Esophagus muscularis mucosa (tissue), 4 donors: ENCODE results near the gene TTYH3. TPM values are rescaled to one million over a fixed set of nuclear protein-coding genes. Genes with fewer than 3 reads are reported as not detected.

ENCODE experiments used
- DNase-seq: peaks from one replicate; pipeline ENCODE4 v3.0.0-alpha.2; 2017; ENCODE audit errors: extremely low spot score
- H3K27ac ChIP-seq, 4 donors: fragments of 200-600 bp; sonication (generic); replicated peaks in 1 of 4; 1 replicate in 3 of 4; 2 replicates in 1 of 4; pipeline ENCODE4 v1.5.1; 2016 to 2019; ENCODE audit warnings: mild to moderate bottlenecking in 1 of 4
- H3K27me3 ChIP-seq, 4 donors: fragments of 200-600 bp; sonication (generic); one replicate each; pipeline versions ENCODE4 v1.5.1 to v1.6.0; 2016 to 2019
- H3K36me3 ChIP-seq, 4 donors: fragments of 200-600 bp; sonication (generic); one replicate each; pipeline ENCODE4 v1.5.1; 2016 to 2019
- H3K4me1 ChIP-seq, 4 donors: fragments of 200-600 bp; sonication (generic); one replicate each; pipeline ENCODE4 v1.5.1; 2016 to 2019
- H3K4me3 ChIP-seq, 4 donors: fragments of 200-600 bp; sonication (generic); 1 replicate in 2 of 4; 2 replicates in 2 of 4; pipeline ENCODE4 v1.5.1; 2016 to 2019; ENCODE audit warnings: mild to moderate bottlenecking in 4 of 4, moderate library complexity in 1 of 4
- H3K9me3 ChIP-seq, 4 donors: fragments of 200-600 bp; sonication (generic); 1 replicate in 3 of 4; 2 replicates in 1 of 4; pipeline ENCODE4 v1.5.1; 2016 to 2019
- EP300 ChIP-seq: sonication (generic); formaldehyde crosslinking; IDR thresholded peaks from one replicate; pipeline ENCODE4 v1.6.1; 2017; ENCODE audit warnings: antibody characterized with exemption
- POLR2A ChIP-seq: fragments of 450-650 bp; IDR thresholded peaks from one replicate; pipeline ENCODE4 v1.6.1; 2017; ENCODE audit warnings: antibody characterized with exemption, moderate library complexity, mild to moderate bottlenecking, low read depth
- POLR2AphosphoS5 ChIP-seq, 2 donors: sonication (generic); formaldehyde crosslinking; IDR thresholded peaks; one replicate each; pipeline ENCODE4 v1.6.1; 2017; ENCODE audit warnings: antibody characterized with exemption in 2 of 2
- WGBS: methylation state at CpG from one replicate; pipeline ENCODE4 v1.1.5; 2018; 5-methylcytosine and 5-hydroxymethylcytosine counted together
- intact Hi-C: fragments of 100-400 bp; cut with DNase I; formaldehyde crosslinking; loops from one replicate; pipeline ENCODE4 v1.15.1; 2023
- total RNA-seq, 4 donors: library from RNA; depleted of rRNA; stranded (reverse); fragments of >200 nt; gene quantifications; one replicate each; pipeline versions ENCODE4 v1.1.0 to v1.2.1, GENCODE V29; 2016
- TF ChIP-seq, protein P1 (sequence below), 3 experiments: fragments of 200-600 bp in 2 of 3; fragments of 450-650 bp in 1 of 3; sonication (generic) in 2 of 3; IDR thresholded peaks; one replicate each; pipeline ENCODE4 v1.5.1; 2017 to 2019; ENCODE audit warnings: antibody characterized with exemption in 3 of 3, mild to moderate bottlenecking in 2 of 3, moderate library complexity in 1 of 3

TTYH3 gene
- total RNA-seq, 4 donors from 2014 or later = 17.4 to 25.7 (median 20.2) TPM

- Histone ChIP-seq H3K4me1 (peaks cover 9 to 26% (median 13%) of the 10 kb centered on the region in 4 donors), H3K27ac (no peak overlapping the region), H3K9me3 (no peaks in the 10 kb centered on the region), H3K4me3 (no peak overlapping the region), H3K27me3 (no peaks in the 10 kb centered on the region), H3K36me3 (peaks cover 32 to 87% (median 54%) of the 10 kb centered on the region in 4 donors)
- TF ChIP-seq EP300 = no peak
- no peak for TF ChIP-seq POLR2AphosphoS5 (IDR thresholded peaks at IDR 0.05)
- TF ChIP-seq POLR2A = no peak
- TF ChIP-seq, protein P1, sequence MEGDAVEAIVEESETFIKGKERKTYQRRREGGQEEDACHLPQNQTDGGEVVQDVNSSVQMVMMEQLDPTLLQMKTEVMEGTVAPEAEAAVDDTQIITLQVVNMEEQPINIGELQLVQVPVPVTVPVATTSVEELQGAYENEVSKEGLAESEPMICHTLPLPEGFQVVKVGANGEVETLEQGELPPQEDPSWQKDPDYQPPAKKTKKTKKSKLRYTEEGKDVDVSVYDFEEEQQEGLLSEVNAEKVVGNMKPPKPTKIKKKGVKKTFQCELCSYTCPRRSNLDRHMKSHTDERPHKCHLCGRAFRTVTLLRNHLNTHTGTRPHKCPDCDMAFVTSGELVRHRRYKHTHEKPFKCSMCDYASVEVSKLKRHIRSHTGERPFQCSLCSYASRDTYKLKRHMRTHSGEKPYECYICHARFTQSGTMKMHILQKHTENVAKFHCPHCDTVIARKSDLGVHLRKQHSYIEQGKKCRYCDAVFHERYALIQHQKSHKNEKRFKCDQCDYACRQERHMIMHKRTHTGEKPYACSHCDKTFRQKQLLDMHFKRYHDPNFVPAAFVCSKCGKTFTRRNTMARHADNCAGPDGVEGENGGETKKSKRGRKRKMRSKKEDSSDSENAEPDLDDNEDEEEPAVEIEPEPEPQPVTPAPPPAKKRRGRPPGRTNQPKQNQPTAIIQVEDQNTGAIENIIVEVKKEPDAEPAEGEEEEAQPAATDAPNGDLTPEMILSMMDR (IDR thresholded peaks at IDR 0.05) = no peak
- intact Hi-C loops = no loop called here
- 78% methylated on average over 15 of the region's 19 CpGs for WGBS
- no peak for DNase-seq
Measured at GRCh38 chr7:2602406-2603043, 29.3 kb upstream of the TTYH3 start.

DNA sequence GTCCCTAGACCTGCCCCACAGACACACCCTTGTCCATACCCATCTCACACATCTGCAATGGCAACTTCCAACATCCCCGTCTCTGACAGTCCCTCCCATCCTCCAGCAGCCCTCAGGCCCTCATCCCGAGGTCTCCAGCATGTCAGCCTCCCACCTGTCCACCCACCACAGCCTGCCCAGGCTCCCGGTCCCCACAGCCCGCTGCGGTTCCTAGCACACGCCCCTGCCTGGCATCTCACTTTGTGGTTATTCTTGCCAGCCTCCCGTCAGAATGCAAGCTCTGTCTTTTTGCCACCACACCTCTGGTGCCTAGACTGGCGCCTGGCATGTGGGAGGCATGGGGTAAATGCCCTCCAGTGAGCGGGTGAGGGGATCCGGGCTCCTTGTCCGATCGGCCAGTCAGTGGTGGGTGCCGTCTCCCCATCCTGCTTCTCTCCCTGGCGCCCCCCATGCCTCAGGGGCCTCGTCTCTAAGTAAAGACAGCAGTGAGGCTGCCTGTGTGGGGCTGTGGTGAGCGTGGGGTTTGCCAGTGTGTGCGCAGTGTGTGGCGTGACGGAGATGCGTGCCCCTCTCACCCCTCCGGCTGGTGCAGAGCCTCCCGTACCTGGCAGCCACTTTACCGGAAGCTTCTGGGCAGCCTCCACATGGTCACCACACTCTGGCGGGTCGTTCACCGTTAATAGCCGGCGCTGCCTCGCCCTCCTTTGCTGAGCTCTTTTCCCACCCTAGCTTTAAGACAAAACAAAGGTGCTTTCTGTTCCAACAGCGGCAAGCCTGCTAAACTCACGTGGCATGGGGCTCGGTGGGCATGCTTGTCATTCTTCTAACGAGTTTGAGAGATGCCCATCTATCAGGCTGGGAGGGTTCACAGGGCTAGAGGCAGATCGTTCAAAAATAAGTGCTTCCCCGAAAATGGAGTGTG is 28.5 kb upstream of the TTYH3 start:
- 89% methylated on average over 30 of the region's 35 CpGs for WGBS
- Histone ChIP-seq H3K27ac (no peak overlapping the region), H3K4me1 (peaks cover 9 to 33% (median 19%) of the 10 kb centered on the region in 4 donors), H3K27me3 (no peaks in the 10 kb centered on the region), H3K9me3 (no peaks in the 10 kb centered on the region), H3K36me3 (peaks cover 28 to 79% (median 47%) of the 10 kb centered on the region in 4 donors), H3K4me3 (no peak overlapping the region)
- intact Hi-C loops = no loop called here
- TF ChIP-seq, protein P1 (IDR thresholded peaks at IDR 0.05) = no peak
- TF ChIP-seq EP300 (no peak), POLR2A (no peak), POLR2AphosphoS5 (IDR thresholded peaks at IDR 0.05) (no peak)
- no peak for DNase-seq

DNA sequence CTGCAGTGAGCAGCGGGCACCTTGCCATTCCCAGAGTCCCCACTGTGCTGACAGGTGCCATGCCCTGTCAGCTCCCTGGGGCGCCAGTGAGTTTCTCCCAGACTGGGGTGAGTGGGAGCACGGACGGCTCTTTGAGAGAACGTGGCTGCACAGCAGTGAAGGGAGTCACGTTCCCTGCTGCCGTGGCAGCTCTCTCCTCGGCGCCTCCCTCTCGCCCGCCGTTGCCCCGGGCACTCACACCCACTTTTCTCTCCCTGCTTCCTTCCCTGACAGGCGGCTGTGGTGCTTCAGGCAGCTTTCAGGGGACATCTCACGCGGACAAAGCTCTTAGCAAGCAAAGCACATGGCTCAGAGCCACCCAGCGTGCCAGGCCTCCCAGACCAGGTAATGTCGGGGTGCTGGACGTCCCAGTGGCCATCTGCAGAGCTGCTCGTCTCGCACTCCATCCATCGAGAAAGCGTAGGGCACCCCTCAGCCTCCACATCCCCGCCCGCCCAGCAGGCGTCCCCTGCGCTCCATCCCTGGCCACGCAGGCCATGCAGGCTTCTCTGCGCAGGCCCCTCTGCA is 27.1 kb upstream of the TTYH3 start:
- Histone ChIP-seq H3K27me3 (no peaks in the 10 kb centered on the region), H3K4me1 (peaks cover 9 to 33% (median 20%) of the 10 kb centered on the region in 4 donors), H3K36me3 (peaks cover 20 to 65% (median 34%) of the 10 kb centered on the region in 4 donors), H3K27ac (no peak overlapping the region), H3K9me3 (no peaks in the 10 kb centered on the region), H3K4me3 (no peak overlapping the region)
- 94% methylated on average over 16 of the region's 29 CpGs for WGBS
- intact Hi-C loops = no loop called here
- TF ChIP-seq EP300 (no peak), POLR2AphosphoS5 (IDR thresholded peaks at IDR 0.05) (no peak), POLR2A (no peak)
- TF ChIP-seq, protein P1 (IDR thresholded peaks at IDR 0.05) = no peak
- DNase-seq = no peak

DNA sequence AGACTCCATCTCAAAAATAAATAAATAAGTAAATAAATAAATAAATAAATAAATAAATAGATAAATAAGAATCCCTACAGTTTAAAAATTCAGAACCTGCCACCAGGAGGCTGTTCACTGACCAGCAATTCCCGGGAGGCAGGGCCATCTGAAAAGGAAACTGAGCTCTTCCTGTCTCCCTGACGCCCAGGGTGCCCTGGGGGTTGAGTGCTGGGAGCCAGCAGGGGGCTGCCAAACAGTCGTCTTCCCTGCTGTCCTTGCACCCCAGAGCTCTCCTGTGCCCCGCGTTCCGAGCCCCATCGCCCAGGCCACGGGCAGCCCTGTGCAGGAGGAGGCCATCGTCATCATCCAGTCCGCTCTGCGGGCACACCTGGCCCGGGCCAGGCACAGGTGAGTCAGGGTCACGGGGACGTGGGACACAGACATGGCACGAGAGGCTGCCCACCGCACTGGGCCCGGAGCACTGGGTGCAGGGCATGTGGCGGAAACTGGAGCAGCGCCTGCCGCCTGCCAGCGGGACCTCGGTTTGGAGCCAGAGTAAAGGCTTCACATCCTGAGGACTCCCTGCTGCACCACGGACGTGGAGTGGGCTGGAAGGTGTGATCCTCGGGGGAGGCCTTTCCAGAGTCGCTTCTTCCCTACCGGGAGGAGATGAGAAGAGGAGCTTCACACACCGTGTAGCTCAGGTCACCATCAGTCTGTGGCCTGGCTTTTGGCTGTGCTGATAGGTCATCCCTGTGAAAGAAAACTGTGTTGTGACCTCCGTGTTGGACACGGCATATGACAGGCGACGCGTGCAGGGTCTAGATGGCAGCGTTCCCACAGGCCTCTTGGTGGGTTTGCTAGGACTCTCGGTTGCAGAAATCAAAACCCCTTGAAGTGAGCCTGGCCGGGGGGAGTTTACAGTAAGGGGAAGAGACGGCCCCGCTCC is 25.9 kb upstream of the TTYH3 start:
- intact Hi-C loops = no loop called here
- WGBS = 85% methylated on average over 18 of the region's 38 CpGs
- TF ChIP-seq, protein P1 (IDR thresholded peaks at IDR 0.05) = no peak
- TF ChIP-seq POLR2A (no peak), EP300 (no peak), POLR2AphosphoS5 (IDR thresholded peaks at IDR 0.05) (no peak)

More for the DNA sequence above, 25.9 kb upstream of the TTYH3 start:
- H3K4me3 ChIP-seq = no peak overlapping the region
- no peak for DNase-seq
- no peaks in the 10 kb centered on the region for H3K9me3 ChIP-seq
- H3K4me1 ChIP-seq = peaks cover 9 to 33% (median 20%) of the 10 kb centered on the region in 4 donors
- H3K27me3 ChIP-seq = no peaks in the 10 kb centered on the region
- peaks cover 14 to 65% (median 27%) of the 10 kb centered on the region in 4 donors for H3K36me3 ChIP-seq
- no peak overlapping the region for H3K27ac ChIP-seq
